ENCODE results near the gene SPATA7. TPM values are rescaled to one million over a fixed set of nuclear protein-coding genes. Genes with fewer than 3 reads are reported as not detected.

The SPATA7 gene
- total RNA-seq, 1 experiment from 2014 or later: 8.0 TPM

- ATAC-seq: no peak
- Mint-ChIP-seq H3K27ac (no peak overlapping the region), H3K9me3 (no peaks in the 10 kb centered on the region), H3K4me1 (peaks cover 6% of the 10 kb centered on the region; the same call in 1 of the 2 replicates), H3K27me3 (ENCODE audit: low read depth) (no peaks in the 10 kb centered on the region), H3K36me3 (no peaks in the 10 kb centered on the region), H3K4me3 (no peak overlapping the region)
- no peak for TF ChIP-seq MLX (CRISPR knock-in tag; IDR thresholded peaks at IDR 0.05)
- TF ChIP-seq SOX15 (CRISPR knock-in tag; IDR thresholded peaks at IDR 0.05): no peak
- no peak for TF ChIP-seq GRHL2 (CRISPR knock-in tag; IDR thresholded peaks at IDR 0.05; ENCODE audit: insufficient replicate concordance, severe bottlenecking)
- TF ChIP-seq CTCF (IDR thresholded peaks at IDR 0.05): no peak
- POLR2A ChIA-PET: no interaction called here
- DNase-seq (ENCODE audit: low spot score): no peak
- CTCF ChIA-PET: no interaction called here
These were observed 45.5 kb downstream of the SPATA7 start for GRCh38 chr14:88430976-88431375.

- ATAC-seq: no peak
- Mint-ChIP-seq H3K36me3 (peaks cover 3% of the 10 kb centered on the region; the same call in 1 of the 2 replicates), H3K27ac (no peak overlapping the region), H3K9me3 (no peaks in the 10 kb centered on the region), H3K4me1 (no peaks in the 10 kb centered on the region), H3K4me3 (no peak overlapping the region), H3K27me3 (ENCODE audit: low read depth) (no peaks in the 10 kb centered on the region)
- no peak for DNase-seq (ENCODE audit: low spot score)
- CTCF ChIA-PET: interaction anchor here (1.2 to 2.5 kb wide), 2 partner anchors 248 to 269 kb away, joined by 4 to 14 read pairs; no protein-coding TSS in a partner anchor
- POLR2A ChIA-PET: no interaction called here
- TF ChIP-seq FOXK1 (CRISPR knock-in tag; IDR thresholded peaks at IDR 0.05): no peak
- no peak for TF ChIP-seq SMAD4 (CRISPR knock-in tag; IDR thresholded peaks at IDR 0.05)
- TF ChIP-seq CBFB (CRISPR knock-in tag; IDR thresholded peaks at IDR 0.05; ENCODE audit: low read depth): no peak
- no peak for TF ChIP-seq TP53 (CRISPR knock-in tag; IDR thresholded peaks at IDR 0.05)
- no peak for TF ChIP-seq ATF2 (CRISPR knock-in tag; IDR thresholded peaks at IDR 0.05; ENCODE audit: borderline replicate concordance, low read depth)
- TF ChIP-seq MLX (CRISPR knock-in tag; IDR thresholded peaks at IDR 0.05): no peak
- TF ChIP-seq ZNF263 (CRISPR knock-in tag; IDR thresholded peaks at IDR 0.05; ENCODE audit: low read depth): no peak
- TF ChIP-seq ZNF138 (CRISPR knock-in tag; conservative IDR thresholded peaks at IDR 0.05): no peak
- TF ChIP-seq IRF1 (CRISPR knock-in tag; IDR thresholded peaks at IDR 0.05): no peak
- TF ChIP-seq E2F1 (CRISPR knock-in tag; IDR thresholded peaks at IDR 0.05): no peak
- no peak for TF ChIP-seq ZSCAN18 (CRISPR knock-in tag; IDR thresholded peaks at IDR 0.05)
These were observed 52.2 kb downstream of the SPATA7 start for GRCh38 chr14:88437658-88438057.

- H3K4me1 Mint-ChIP-seq: no peaks in the 10 kb centered on the region
- H3K27me3 Mint-ChIP-seq (ENCODE audit: low read depth): no peaks in the 10 kb centered on the region
- ChIA-PET POLR2A (no interaction called here), CTCF (no interaction called here)
- ATAC-seq (no peak), DNase-seq (ENCODE audit: low spot score) (no peak)
- TF ChIP-seq E2F1 (CRISPR knock-in tag; IDR thresholded peaks at IDR 0.05) (no peak), ZNF138 (CRISPR knock-in tag; conservative IDR thresholded peaks at IDR 0.05) (no peak), HMGA2 (CRISPR knock-in tag; IDR thresholded peaks at IDR 0.05) (no peak), SMAD4 (CRISPR knock-in tag; IDR thresholded peaks at IDR 0.05) (no peak), ESRRA (CRISPR knock-in tag; IDR thresholded peaks at IDR 0.05; ENCODE audit: borderline replicate concordance) (no peak), FOXP1 (CRISPR knock-in tag; IDR thresholded peaks at IDR 0.05; ENCODE audit: borderline replicate concordance) (no peak), KAT7 (CRISPR knock-in tag; IDR thresholded peaks at IDR 0.05; ENCODE audit: borderline replicate concordance) (no peak), NR2C2 (CRISPR knock-in tag; IDR thresholded peaks at IDR 0.05) (no peak)
- no peak overlapping the region for H3K4me3 Mint-ChIP-seq
- H3K27ac Mint-ChIP-seq: no peak overlapping the region
- H3K9me3 Mint-ChIP-seq: no peaks in the 10 kb centered on the region
- peaks cover 3% of the 10 kb centered on the region; the same call in 1 of the 2 replicates for H3K36me3 Mint-ChIP-seq
These were observed 53.6 kb downstream of the SPATA7 start for GRCh38 chr14:88439088-88439487.

Data from WTC11 (cell line).